OCI-LY7 (cell line): Measurements from ENCODE around the gene CPSF3. TPM values are rescaled to one million over a fixed set of nuclear protein-coding genes. Genes with fewer than 3 reads are reported as not detected.

Source experiments
- BruUV-seq: library from RNA; stranded (reverse); fragments of 400-500 nt; replicated peaks from 2 replicates; lab custom pipeline; 2021; lab: Mats Ljungman, UMichigan
- CTCF ChIA-PET: fragments of 300-600 bp; sonication (Branson Sonifier 250); formaldehyde crosslinking; loops from one replicate; lab custom pipeline; 2022; ENCODE audit warnings: antibody characterized with exemption; ENCODE audit not compliant: unreplicated experiment; lab: Charles Lee
- POLR2A ChIA-PET: fragments of 300-600 bp; sonication (Branson Sonifier 250); formaldehyde crosslinking; loops from one replicate; lab custom pipeline; 2022; ENCODE audit warnings: antibody characterized with exemption; lab: Charles Lee
- DNase-seq: peaks from one replicate; pipeline ENCODE4 v3.0.0-alpha.2; 2015; ENCODE audit warnings: low spot score
- H2AFZ ChIP-seq: fragments of 200-600 bp; sonication (generic), shearing (Covaris generic); 2 replicates; pipeline ENCODE4 v1.6.1; 2014; ENCODE audit warnings: mild to moderate bottlenecking, antibody characterized with exemption, low read length, moderate library complexity
- H3K27ac ChIP-seq: fragments of 200-600 bp; sonication (generic); 2 replicates; pipeline ENCODE4 v1.5.1; 2014; ENCODE audit warnings: mixed run types, low read depth, mild to moderate bottlenecking, moderate library complexity, low read length, inconsistent platforms; ENCODE audit not compliant: poor library complexity, severe bottlenecking
- H3K36me3 ChIP-seq: fragments of 200-600 bp; sonication (generic); 2 replicates; pipeline ENCODE4 v1.6.1; 2014; ENCODE audit warnings: mild to moderate bottlenecking, antibody characterized with exemption, low read length, moderate library complexity, mixed read lengths; ENCODE audit not compliant: insufficient read depth
- H3K4me1 ChIP-seq: fragments of 200-600 bp; sonication (generic); 2 replicates; pipeline ENCODE4 v1.5.1; 2014; ENCODE audit warnings: mild to moderate bottlenecking, low read length; ENCODE audit not compliant: insufficient read depth, poor library complexity, severe bottlenecking
- H3K4me2 ChIP-seq: fragments of 200-600 bp; sonication (generic); 2 replicates; pipeline ENCODE4 v1.6.1; 2014; ENCODE audit warnings: mild to moderate bottlenecking, low read length
- H3K4me3 ChIP-seq: fragments of 200-600 bp; sonication (generic); 2 replicates; pipeline ENCODE4 v1.5.1; 2014; ENCODE audit warnings: mild to moderate bottlenecking, low read depth, low read length; ENCODE audit not compliant: poor library complexity, severe bottlenecking
- H3K79me2 ChIP-seq: fragments of 200-600 bp; sonication (generic); 2 replicates; pipeline ENCODE4 v1.6.1; 2016; ENCODE audit warnings: low read depth, mild to moderate bottlenecking, low read length, moderate library complexity, mixed read lengths; ENCODE audit not compliant: insufficient read depth
- H3K9me2 ChIP-seq: fragments of 200-600 bp; sonication (generic); 2 replicates; pipeline ENCODE4 v1.6.1; 2016; ENCODE audit warnings: mild to moderate bottlenecking, low read length, mixed read lengths; ENCODE audit not compliant: insufficient read depth
- H3K9me3 ChIP-seq: fragments of 200-600 bp; sonication (generic); 2 replicates; pipeline ENCODE4 v1.6.1; 2014; ENCODE audit warnings: mild to moderate bottlenecking, mixed run types, low read length, mixed read lengths
- H4K20me1 ChIP-seq: fragments of 200-600 bp; sonication (generic); 2 replicates; pipeline ENCODE4 v1.6.1; 2014; ENCODE audit warnings: mild to moderate bottlenecking, antibody characterized with exemption, low read length, moderate library complexity, mixed read lengths; ENCODE audit not compliant: insufficient read depth
- CTCF ChIP-seq: fragments of 200-600 bp; sonication (generic); conservative IDR thresholded peaks from 2 replicates; pipeline ENCODE4 v1.5.1; 2014; ENCODE audit warnings: mild to moderate bottlenecking, antibody characterized with exemption, low read length, moderate library complexity, mixed read lengths
- EZH2phosphoT487 ChIP-seq: fragments of 200-600 bp; sonication (generic); IDR thresholded peaks from 2 replicates; pipeline ENCODE4 v1.6.1; 2018; ENCODE audit warnings: low read depth, borderline replicate concordance, mild to moderate bottlenecking, mixed run types, antibody characterized with exemption, low read length, moderate library complexity, mixed read lengths
- intact Hi-C: fragments of 100-400 bp; cut with micrococcal nuclease; formaldehyde crosslinking; loops from one replicate; pipeline ENCODE4 v1.10.0; 2022; ENCODE audit not compliant: unreplicated experiment
- total RNA-seq, 2 experiments: library from RNA; depleted of rRNA in 1 of 2; stranded (reverse); fragments of >200 nt in 1 of 2; shearing (Covaris generic) in 1 of 2; gene quantifications; 2 replicates each; pipeline ENCODE4 v1.2.3, GENCODE V29; 2014 to 2022

The CPSF3 gene
- total RNA-seq, 2 experiments from 2014 or later: 54.5 to 88.3 TPM

GRCh38 chr2:9416962-9417316 lies 6.5 kb upstream of the CPSF3 start:
- no peak for DNase-seq
- TF ChIP-seq EZH2phosphoT487 (no peak), CTCF (no peak)
- H3K4me2 ChIP-seq: no peak overlapping the region
- H3K27ac ChIP-seq: no peak overlapping the region
- no TSS peak for BruUV-seq
- peaks cover 62% of the 10 kb centered on the region for H3K36me3 ChIP-seq
- ChIA-PET CTCF (no interaction called here), POLR2A (interaction anchor here (1.3 kb wide), 1 partner anchor 101 kb away, joined by 3 read pairs; no protein-coding TSS in a partner anchor)
- H3K79me2 ChIP-seq: peaks cover 32% of the 10 kb centered on the region
- H3K4me3 ChIP-seq: no peak overlapping the region
- intact Hi-C loops: no loop called here
- H2AFZ ChIP-seq: no peak overlapping the region
- no peaks in the 10 kb centered on the region for H3K9me3 ChIP-seq
- H3K9me2 ChIP-seq: no peaks in the 10 kb centered on the region
- H4K20me1 ChIP-seq: 0 out of 2 replicates have a peak, but pooled peaks cover 3% of the 10 kb centered on the region
- peaks cover 4% of the 10 kb centered on the region for H3K4me1 ChIP-seq

- Histone ChIP-seq H2AFZ (no peak overlapping the region), H3K4me2 (no peak overlapping the region), H3K4me1 (peaks cover 8% of the 10 kb centered on the region), H3K36me3 (peaks cover 54% of the 10 kb centered on the region), H3K9me3 (no peaks in the 10 kb centered on the region), H3K9me2 (no peaks in the 10 kb centered on the region), H4K20me1 (0 out of 2 replicates have a peak, but pooled peaks cover 4% of the 10 kb centered on the region), H3K27ac (no peak overlapping the region), H3K79me2 (peaks cover 40% of the 10 kb centered on the region), H3K4me3 (no peak overlapping the region)
- ChIA-PET CTCF (no interaction called here), POLR2A (interaction anchor here (0.6 to 1.3 kb wide), 5 partner anchors 15 to 260 kb away, joined by 3 to 4 read pairs (median 3); no protein-coding TSS in a partner anchor)
- BruUV-seq: no TSS peak
- no peak for DNase-seq
- intact Hi-C loops: no loop called here
- TF ChIP-seq CTCF: no peak
Measured at GRCh38 chr2:9417725-9418124, 5.7 kb upstream of the CPSF3 start.

GRCh38 chr2:9418746-9419145 lies 4.7 kb upstream of the CPSF3 start:
- no peaks in the 10 kb centered on the region for H3K9me3 ChIP-seq
- 0 out of 2 replicates have a peak, but pooled peaks cover 4% of the 10 kb centered on the region for H4K20me1 ChIP-seq
- no TSS peak for BruUV-seq
- intact Hi-C loops: no loop called here
- ChIA-PET POLR2A (interaction anchor here (0.7 kb wide), 1 partner anchor 261 kb away, joined by 3 read pairs; no protein-coding TSS in a partner anchor), CTCF (no interaction called here)
- no peak for DNase-seq
- no peak for TF ChIP-seq CTCF
- no peak for TF ChIP-seq EZH2phosphoT487
- H3K36me3 ChIP-seq: peaks cover 48% of the 10 kb centered on the region
- H3K4me3 ChIP-seq: no peak overlapping the region
- H3K4me2 ChIP-seq: no peak overlapping the region
- H3K4me1 ChIP-seq: peaks cover 8% of the 10 kb centered on the region
- peaks cover 42% of the 10 kb centered on the region for H3K79me2 ChIP-seq
- H3K27ac ChIP-seq: no peak overlapping the region
- H3K9me2 ChIP-seq: no peaks in the 10 kb centered on the region
- no peak overlapping the region for H2AFZ ChIP-seq
